ENCODE measurements around the gene TBR1. TPM values are rescaled to one million over a fixed set of nuclear protein-coding genes. Genes with fewer than 3 reads are reported as not detected.
A peak's percentile ranks its signal among the peaks of the same experiment; 100 is the strongest.

TBR1 gene
- total and polyA plus RNA-seq, 10 of the 15 experiments (the other 5 are each of a cell fraction or from before 2014, with no cell fraction given), result 0.01 TPM; not detected in 9

- TF ChIP-seq ATF2 (IDR thresholded peaks at IDR 0.05; ENCODE audit: low read length), result 0 out of 2 replicates have a peak, but pooled peaks have one; percentile 47
- TF ChIP-seq POLR2A (IDR thresholded peaks at IDR 0.05; ENCODE audit: low read depth, low read length), result no peak
- no peak for TF ChIP-seq ASH2L (IDR thresholded peaks at IDR 0.05; ENCODE audit: borderline replicate concordance, low read depth)
- TF ChIP-seq FOXM1 (IDR thresholded peaks at IDR 0.05; ENCODE audit: low read depth, low read length), result no peak
- TF ChIP-seq PAX5 (IDR thresholded peaks at IDR 0.05; ENCODE audit: borderline replicate concordance, low read depth, low read length), result no peak
- TF ChIP-seq ATF3 (IDR thresholded peaks at IDR 0.05; ENCODE audit: borderline replicate concordance, extremely low read depth, low read depth, low read length), result no peak
- no peak for TF ChIP-seq NR2F1 (conservative IDR thresholded peaks at IDR 0.05)
- TF ChIP-seq ZNF384 (IDR thresholded peaks at IDR 0.05; ENCODE audit: borderline replicate concordance, low read depth, low read length), result no peak
- TF ChIP-seq SIN3A (IDR thresholded peaks at IDR 0.05; ENCODE audit: low read depth, low read length), result no peak
- no peak for TF ChIP-seq BCL3 (IDR thresholded peaks at IDR 0.05; ENCODE audit: borderline replicate concordance, insufficient read depth, low read depth, low read length, poor library complexity, severe bottlenecking)
- no peak for TF ChIP-seq BMI1 (IDR thresholded peaks at IDR 0.05; ENCODE audit: borderline replicate concordance)
- TF ChIP-seq WRNIP1 (IDR thresholded peaks at IDR 0.05; ENCODE audit: borderline replicate concordance, low read depth, low read length), result no peak
- peak in 1 of 2 experiments; percentile 75; a peak in 2 of 4 replicates for TF ChIP-seq EP300 (IDR thresholded peaks at IDR 0.05; ENCODE audit: borderline replicate concordance in 1 of 2, control insufficient read depth in 1 of 2, low read depth in 2 of 2, low read length in 2 of 2)
- TF ChIP-seq CUX1 (IDR thresholded peaks at IDR 0.05; ENCODE audit: insufficient replicate concordance, low read depth, low read length), result no peak
- peak; percentile 60 for TF ChIP-seq SKIL (IDR thresholded peaks at IDR 0.05; ENCODE audit: low read depth, poor library complexity, severe bottlenecking)
- peak; percentile 67; the same call in 1 of the 2 replicates for TF ChIP-seq BCL11A (IDR thresholded peaks at IDR 0.05; ENCODE audit: low read depth, low read length)
- TF ChIP-seq JUND (IDR thresholded peaks at IDR 0.05; ENCODE audit: low read depth, low read length), result no peak
- TF ChIP-seq ATF7 (IDR thresholded peaks at IDR 0.05; ENCODE audit: low read depth), result peak; percentile 91
- no peak for TF ChIP-seq NR2C1 (IDR thresholded peaks at IDR 0.05)
- TF ChIP-seq CEBPB (IDR thresholded peaks at IDR 0.05; ENCODE audit: borderline replicate concordance in 1 of 2, low read depth in 2 of 2, low read length in 2 of 2), result no peak
Observed at GRCh38 chr2:161384864-161385263, 31.2 kb upstream of the TBR1 start (continued).

Data from GM12878 (cell line).